GM23338 (cell line): Measurements from ENCODE around the gene DAPL1.

Experiments
- CTCF ChIP-seq, 2 experiments: fragments of 200-600 bp in 1 of 2; sonication (generic) in 1 of 2; conservative IDR thresholded peaks; 2 replicates each; pipeline versions ENCODE4 v1.5.1 to v1.6.1; 2016 to 2017; ENCODE audit warnings: antibody characterized with exemption in 2 of 2, low read depth in 2 of 2, mild to moderate bottlenecking in 2 of 2, moderate library complexity in 1 of 2
- ETS1 ChIP-seq: IDR thresholded peaks from 2 replicates; pipeline ENCODE4 v1.6.1; 2016; ENCODE audit warnings: antibody characterized with exemption
- EZH2 ChIP-seq: fragments of 200-600 bp; sonication (generic); IDR thresholded peaks from one replicate; pipeline ENCODE4 v1.8.0; 2017; ENCODE audit warnings: antibody characterized with exemption, mild to moderate bottlenecking, low read depth; ENCODE audit not compliant: unreplicated experiment
- EZH2phosphoT487 ChIP-seq: fragments of 200-600 bp; sonication (generic); IDR thresholded peaks from one replicate; pipeline ENCODE4 v1.8.1; 2018; ENCODE audit warnings: antibody characterized with exemption; ENCODE audit not compliant: unreplicated experiment
- JUNB ChIP-seq: IDR thresholded peaks from one replicate; pipeline ENCODE4 v1.6.1; 2016; ENCODE audit warnings: antibody characterized with exemption; ENCODE audit not compliant: unreplicated experiment
- POLR2AphosphoS5 ChIP-seq: IDR thresholded peaks from 2 replicates; pipeline ENCODE4 v1.6.1; 2016; ENCODE audit warnings: antibody characterized with exemption, low read depth
- REST ChIP-seq: IDR thresholded peaks from one replicate; pipeline ENCODE4 v1.6.1; 2018; ENCODE audit warnings: antibody characterized with exemption; ENCODE audit not compliant: unreplicated experiment
- ZNF114 ChIP-seq: fragments of 250-450 bp; sonication (Bioruptor Pico); IDR thresholded peaks from 2 replicates; pipeline ENCODE4 v1.5.0; 2020; ENCODE audit warnings: mild to moderate bottlenecking, moderate library complexity
- ZNF462 ChIP-seq: fragments of 250-450 bp; sonication (Bioruptor Pico); IDR thresholded peaks from 2 replicates; pipeline ENCODE4 v1.5.0; 2020; ENCODE audit warnings: mild to moderate bottlenecking, moderate library complexity

- TF ChIP-seq REST (no peak), CTCF (conservative IDR thresholded peaks at IDR 0.05; ENCODE audit: low read depth in 2 of 2) (no peak), JUNB (no peak), EZH2 (no peak), ZNF114 (no peak), POLR2AphosphoS5 (no peak), EZH2phosphoT487 (no peak), ZNF462 (CRISPR knock-in tag) (no peak), ETS1 (no peak)
Measured at GRCh38 chr2:158845444-158845843, 50.3 kb downstream of the DAPL1 start.
